GM18507 (cell line): ENCODE data around the gene C1orf116.

Experiments
- DNase-seq: peaks from one replicate; pipeline ENCODE4 v3.0.0; 2011; ENCODE audit warnings: low read depth; ENCODE audit not compliant: insufficient read length; ENCODE audit errors: extremely low spot score
- FAIRE-seq: peaks from 2 replicates; lab custom pipeline; 2011; peaks lifted over from hg19 to GRCh38; lab: Jason Lieb, UNC

The C1orf116 gene

GRCh38 chr1:207040181-207040533, 7.6 kb upstream of the C1orf116 start:
- FAIRE-seq: no peak
- no peak for DNase-seq

- no peak for FAIRE-seq
- no peak for DNase-seq
Observed at GRCh38 chr1:207039380-207040180, 7.0 kb upstream of the C1orf116 start.

GRCh38 chr1:207036865-207037264, 4.3 kb upstream of the C1orf116 start:
- DNase-seq (no peak), FAIRE-seq (no peak)

- FAIRE-seq (no peak), DNase-seq (no peak)
Observed at GRCh38 chr1:207035877-207036551, 3.5 kb upstream of the C1orf116 start.

- FAIRE-seq: no peak
- DNase-seq: no peak
Observed at GRCh38 chr1:207034998-207035397, 2.4 kb upstream of the C1orf116 start.

- no peak for FAIRE-seq
- DNase-seq: no peak
Observed at GRCh38 chr1:207034208-207034607, 1.7 kb upstream of the C1orf116 start.

- FAIRE-seq (no peak), DNase-seq (no peak)
Observed at GRCh38 chr1:207033302-207033701, 746 bp upstream of the C1orf116 start.

GRCh38 chr1:207031632-207032264, 808 bp downstream of the C1orf116 start:
- FAIRE-seq (no peak), DNase-seq (no peak)

- FAIRE-seq (no peak), DNase-seq (no peak)
Observed at GRCh38 chr1:207031016-207031415, 1.5 kb downstream of the C1orf116 start.

GRCh38 chr1:207030522-207031009, 2.0 kb downstream of the C1orf116 start:
- no peak for FAIRE-seq

GRCh38 chr1:207029701-207030521, 2.6 kb downstream of the C1orf116 start:
- no peak for DNase-seq
- no peak for FAIRE-seq

More at GRCh38 chr1:207030522-207031009, 2.0 kb downstream of the C1orf116 start:
- no peak for DNase-seq

GRCh38 chr1:207028884-207029650, 3.5 kb downstream of the C1orf116 start:
- FAIRE-seq: no peak
- no peak for DNase-seq

GRCh38 chr1:207027921-207028320, 4.6 kb downstream of the C1orf116 start:
- DNase-seq (no peak), FAIRE-seq (no peak)

- FAIRE-seq: no peak
Observed at GRCh38 chr1:207027206-207027777, 5.3 kb downstream of the C1orf116 start.

GRCh38 chr1:207026104-207026534, 6.4 kb downstream of the C1orf116 start:
- DNase-seq (no peak), FAIRE-seq (no peak)

More at GRCh38 chr1:207027206-207027777, 5.3 kb downstream of the C1orf116 start:
- DNase-seq: no peak

GRCh38 chr1:207025146-207025880, 7.2 kb downstream of the C1orf116 start:
- FAIRE-seq (no peak), DNase-seq (no peak)

GRCh38 chr1:207024202-207025145, 8.1 kb downstream of the C1orf116 start:
- FAIRE-seq (no peak), DNase-seq (no peak)
